Stimulated activated naive CD8-positive, alpha-beta T cell treated with anti-CD3 and anti-CD28 coated beads, Interleukin-15, amount 100 ng/mL, for 72 hours (primary cell): ENCODE results near the gene GGA1.
A peak's percentile ranks its signal among the peaks of the same experiment; 100 is the strongest.

Experiments
- ATAC-seq: fragments of 150-1000 bp; cut with Tn5 transposase; 2 replicates; pipeline ENCODE4 v1.10.0; 2021; ENCODE audit warnings: mild to moderate bottlenecking, moderate library complexity
- DNase-seq, 2 donors: peaks; one replicate each; pipeline ENCODE4 v3.0.0; 2021 to 2022
- H3K27ac Mint-ChIP-seq, 2 donors: one replicate each; pipeline ENCODE4 v1.8.0; 2022; ENCODE audit warnings: mild to moderate bottlenecking in 2 of 2, mixed read lengths in 2 of 2, moderate library complexity in 2 of 2
- H3K27me3 Mint-ChIP-seq: one replicate; pipeline ENCODE4 v1.8.0; 2022; ENCODE audit warnings: mixed read lengths
- H3K4me1 Mint-ChIP-seq: one replicate; pipeline ENCODE4 v1.8.0; 2022; ENCODE audit warnings: mild to moderate bottlenecking, mixed read lengths
- H3K4me3 Mint-ChIP-seq, 2 donors: one replicate each; pipeline ENCODE4 v1.8.0; 2022; ENCODE audit warnings: mild to moderate bottlenecking in 2 of 2, mixed read lengths in 2 of 2, moderate library complexity in 1 of 2
- H3K9me3 Mint-ChIP-seq, 2 donors: one replicate each; pipeline ENCODE4 v1.8.0; 2022; ENCODE audit warnings: mixed read lengths in 2 of 2

The GGA1 gene

GRCh38 chr22:37675930-37676735, 67.5 kb downstream of the GGA1 start:
- Mint-ChIP-seq H3K4me3 (peak overlapping the region; percentile 83 to 93), H3K27ac (peak overlapping the region; percentile 82 to 90), H3K27me3 (no peaks in the 10 kb centered on the region), H3K9me3 (no peaks in the 10 kb centered on the region), H3K4me1 (peaks cover 80% of the 10 kb centered on the region)
- peak; percentile 36 to 52 for DNase-seq
- peak; percentile 1 for ATAC-seq

- Mint-ChIP-seq H3K9me3 (no peaks in the 10 kb centered on the region), H3K4me3 (peak overlapping the region; percentile 83 to 93), H3K4me1 (peaks cover 80% of the 10 kb centered on the region), H3K27ac (peak overlapping the region; percentile 90 to 94), H3K27me3 (no peaks in the 10 kb centered on the region)
- ATAC-seq: peak; percentile 86
- DNase-seq: peak; percentile 88 to 94
Measured at GRCh38 chr22:37676736-37677492, 68.3 kb downstream of the GGA1 start.

GRCh38 chr22:37677493-37677974, 68.9 kb downstream of the GGA1 start:
- DNase-seq: no peak
- Mint-ChIP-seq H3K9me3 (no peaks in the 10 kb centered on the region), H3K27ac (peak overlapping the region; percentile 89 to 94), H3K4me1 (peaks cover 74% of the 10 kb centered on the region), H3K27me3 (no peaks in the 10 kb centered on the region), H3K4me3 (peak overlapping the region; percentile 83 to 93)
- ATAC-seq: peak; percentile 34

GRCh38 chr22:37678372-37678771, 69.7 kb downstream of the GGA1 start:
- H3K9me3 Mint-ChIP-seq: no peaks in the 10 kb centered on the region
- no peak overlapping the region for H3K27ac Mint-ChIP-seq
- no peaks in the 10 kb centered on the region for H3K27me3 Mint-ChIP-seq
- ATAC-seq (no peak), DNase-seq (no peak)
- peaks cover 66% of the 10 kb centered on the region for H3K4me1 Mint-ChIP-seq
- no peak overlapping the region for H3K4me3 Mint-ChIP-seq

GRCh38 chr22:37679670-37680069, 71.0 kb downstream of the GGA1 start:
- DNase-seq (no peak), ATAC-seq (no peak)
- no peak overlapping the region for H3K4me3 Mint-ChIP-seq
- H3K4me1 Mint-ChIP-seq: peaks cover 53% of the 10 kb centered on the region
- H3K27me3 Mint-ChIP-seq: no peaks in the 10 kb centered on the region
- H3K27ac Mint-ChIP-seq: no peak overlapping the region
- no peaks in the 10 kb centered on the region for H3K9me3 Mint-ChIP-seq

- Mint-ChIP-seq H3K4me3 (no peak overlapping the region), H3K27ac (no peak overlapping the region), H3K27me3 (no peaks in the 10 kb centered on the region), H3K9me3 (no peaks in the 10 kb centered on the region), H3K4me1 (peaks cover 48% of the 10 kb centered on the region)
- no peak for DNase-seq
- ATAC-seq: no peak
Measured at GRCh38 chr22:37680191-37680851, 71.7 kb downstream of the GGA1 start.

- H3K27me3 Mint-ChIP-seq: no peaks in the 10 kb centered on the region
- H3K4me1 Mint-ChIP-seq: peaks cover 48% of the 10 kb centered on the region
- no peak overlapping the region for H3K27ac Mint-ChIP-seq
- H3K4me3 Mint-ChIP-seq: no peak overlapping the region
- DNase-seq: no peak
- H3K9me3 Mint-ChIP-seq: no peaks in the 10 kb centered on the region
- no peak for ATAC-seq
Measured at GRCh38 chr22:37681001-37681424, 72.4 kb downstream of the GGA1 start.

GRCh38 chr22:37681556-37682049, 73.0 kb downstream of the GGA1 start:
- Mint-ChIP-seq H3K4me3 (no peak overlapping the region), H3K9me3 (no peaks in the 10 kb centered on the region), H3K27me3 (no peaks in the 10 kb centered on the region), H3K4me1 (peaks cover 47% of the 10 kb centered on the region), H3K27ac (no peak overlapping the region)
- ATAC-seq (peak; percentile 47), DNase-seq (peak; percentile 73 to 80)
